ENCODE data around the gene MAGI2.

MAGI2 gene

GRCh38 chr7:79060498-79060897 is 393.0 kb downstream of the MAGI2 start:
- no peak for DNase-seq (ENCODE audit: low spot score)
- POLR2A ChIA-PET (ENCODE audit: low non-redundant PET) = no interaction called here
- H3K27ac ChIP-seq = no peak overlapping the region
- CTCF ChIA-PET = interaction anchor here (0.6 kb wide), 1 partner anchor 9 kb away, joined by 3 read pairs; no protein-coding TSS in a partner anchor
- TF ChIP-seq CTCF (conservative IDR thresholded peaks at IDR 0.05; ENCODE audit: low read depth) = no peak

DNA sequence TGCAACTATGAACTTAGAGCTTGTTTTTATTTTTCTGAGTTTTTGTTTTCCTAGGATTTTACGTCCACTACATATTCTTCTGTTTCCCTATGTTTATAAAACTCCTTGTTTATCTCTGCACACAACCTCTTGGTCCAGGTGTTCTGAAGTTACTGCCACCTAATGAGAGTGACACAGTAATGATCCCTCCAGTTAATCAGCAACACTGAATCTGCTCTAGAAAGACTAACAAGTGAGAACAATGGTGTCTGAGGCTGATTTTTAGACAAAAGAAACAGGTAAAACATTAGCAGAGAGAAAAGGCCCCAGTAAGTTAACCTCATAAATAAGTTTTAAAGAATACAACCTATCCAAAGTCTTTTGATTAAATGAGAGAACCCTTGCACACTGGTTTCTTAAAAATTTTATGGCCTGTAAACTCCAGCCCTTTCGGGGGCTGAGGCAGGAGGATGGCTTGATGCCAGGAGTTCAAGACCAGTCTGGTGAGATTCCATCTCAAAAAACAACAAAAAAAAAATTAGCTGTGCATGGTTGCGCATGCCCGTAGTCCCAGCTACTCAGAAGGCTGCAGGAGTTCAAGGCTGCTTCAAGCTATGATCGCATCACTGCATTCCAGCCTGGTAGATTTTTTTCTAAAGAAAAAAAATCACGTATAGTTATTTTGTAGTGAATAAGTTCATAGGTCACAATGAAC is 397.6 kb downstream of the MAGI2 start:
- DNase-seq (ENCODE audit: low spot score) = no peak
- POLR2A ChIA-PET (ENCODE audit: low non-redundant PET) = no interaction called here
- CTCF ChIA-PET = interaction anchor here (0.5 to 0.8 kb wide), 2 partner anchors 93 to 466 kb away, joined by 3 read pairs; no protein-coding TSS in a partner anchor
- H3K27ac ChIP-seq = no peak overlapping the region
- TF ChIP-seq CTCF (conservative IDR thresholded peaks at IDR 0.05; ENCODE audit: low read depth) = no peak

- DNase-seq (ENCODE audit: low spot score) = no peak
- CTCF ChIA-PET = no interaction called here
- POLR2A ChIA-PET (ENCODE audit: low non-redundant PET) = no interaction called here
- H3K27ac ChIP-seq = no peak overlapping the region
- TF ChIP-seq CTCF (conservative IDR thresholded peaks at IDR 0.05; ENCODE audit: low read depth) = no peak
Measured at GRCh38 chr7:79051915-79052314, 401.6 kb downstream of the MAGI2 start.

- ChIA-PET POLR2A (ENCODE audit: low non-redundant PET) (no interaction called here), CTCF (no interaction called here)
- DNase-seq (ENCODE audit: low spot score) = peak; percentile 34
- H3K27ac ChIP-seq = no peak overlapping the region
- TF ChIP-seq CTCF (conservative IDR thresholded peaks at IDR 0.05; ENCODE audit: low read depth) = no peak
Measured at GRCh38 chr7:79050603-79051002, 402.9 kb downstream of the MAGI2 start.

- no peak for DNase-seq (ENCODE audit: low spot score)
- TF ChIP-seq CTCF (conservative IDR thresholded peaks at IDR 0.05; ENCODE audit: low read depth) = no peak
- H3K27ac ChIP-seq = no peak overlapping the region
- ChIA-PET POLR2A (ENCODE audit: low non-redundant PET) (no interaction called here), CTCF (no interaction called here)
Measured at GRCh38 chr7:79046061-79046460, 407.4 kb downstream of the MAGI2 start.

DNA sequence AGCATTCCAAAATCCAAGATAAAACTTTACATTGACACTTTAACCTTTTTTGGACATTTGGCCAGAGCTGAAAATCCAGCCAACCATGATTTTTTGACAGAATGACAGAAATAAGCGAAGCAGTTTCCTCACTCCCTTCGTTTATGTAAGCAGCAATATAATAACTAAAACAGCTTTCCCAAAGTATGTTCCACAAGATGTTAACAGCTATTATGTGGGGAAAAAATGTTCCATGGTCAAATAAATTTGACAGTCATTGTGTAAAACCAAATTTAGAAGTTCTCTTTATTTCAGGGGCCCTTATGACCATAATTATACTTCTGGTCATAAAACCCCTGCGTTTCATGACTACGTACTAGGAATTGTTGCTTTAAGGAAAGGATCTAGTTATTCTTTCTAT is 416.5 kb downstream of the MAGI2 start:
- ChIA-PET CTCF (interaction anchor here (0.6 kb wide), 1 partner anchor 157 kb away, joined by 4 read pairs; no protein-coding TSS in a partner anchor), POLR2A (ENCODE audit: low non-redundant PET) (no interaction called here)

More for the DNA sequence above, 416.5 kb downstream of the MAGI2 start:
- DNase-seq (ENCODE audit: low spot score) = no peak
- no peak for TF ChIP-seq CTCF (conservative IDR thresholded peaks at IDR 0.05; ENCODE audit: low read depth)
- no peak overlapping the region for H3K27ac ChIP-seq
